Endothelial cell (in vitro differentiated cells): ENCODE data around the gene TFCP2L1. TPM values are rescaled to one million over a fixed set of nuclear protein-coding genes. Genes with fewer than 3 reads are reported as not detected.

Experiments used
- DNase-seq: peaks from one replicate; pipeline ENCODE4 v3.0.0; 2021; ENCODE audit warnings: low spot score
- H3K27ac Mint-ChIP-seq: one replicate; pipeline ENCODE4 v1.8.0; 2021; ENCODE audit warnings: mixed read lengths, inconsistent platforms; ENCODE audit not compliant: unreplicated experiment
- H3K27me3 Mint-ChIP-seq: one replicate; pipeline ENCODE4 v1.8.0; 2021; ENCODE audit warnings: mild to moderate bottlenecking, moderate library complexity, mixed read lengths, inconsistent platforms; ENCODE audit not compliant: unreplicated experiment
- H3K36me3 Mint-ChIP-seq: one replicate; pipeline ENCODE4 v1.8.0; 2021; ENCODE audit warnings: mild to moderate bottlenecking, low read depth, mixed read lengths, inconsistent platforms; ENCODE audit not compliant: unreplicated experiment
- H3K4me1 Mint-ChIP-seq: one replicate; pipeline ENCODE4 v1.8.0; 2021; ENCODE audit warnings: mild to moderate bottlenecking, mixed read lengths, inconsistent platforms; ENCODE audit not compliant: unreplicated experiment
- H3K4me3 Mint-ChIP-seq: one replicate; pipeline ENCODE4 v1.8.0; 2021; ENCODE audit warnings: mild to moderate bottlenecking, mixed read lengths, inconsistent platforms; ENCODE audit not compliant: unreplicated experiment
- H3K9me3 Mint-ChIP-seq: one replicate; pipeline ENCODE4 v1.8.0; 2021; ENCODE audit warnings: mixed read lengths, inconsistent platforms; ENCODE audit not compliant: unreplicated experiment
- total RNA-seq: library from RNA; stranded (reverse); fragmentation: NEBNext Ultra II Directional; extraction: Animal tissue kit (Norgen Biotek cat#: 25700); gene quantifications from one replicate; pipeline ENCODE4 v1.2.1, GENCODE V29; 2021; ENCODE audit not compliant: unreplicated experiment
- TF ChIP-seq, protein P1 (sequence below): fragments of 200-600 bp; sonication (generic); IDR thresholded peaks from one replicate; pipeline ENCODE4 v1.5.0; 2021; ENCODE audit warnings: antibody characterized with exemption; ENCODE audit not compliant: unreplicated experiment

TFCP2L1 gene
- total RNA-seq, 1 donor from 2014 or later, result 1.7 TPM

DNA sequence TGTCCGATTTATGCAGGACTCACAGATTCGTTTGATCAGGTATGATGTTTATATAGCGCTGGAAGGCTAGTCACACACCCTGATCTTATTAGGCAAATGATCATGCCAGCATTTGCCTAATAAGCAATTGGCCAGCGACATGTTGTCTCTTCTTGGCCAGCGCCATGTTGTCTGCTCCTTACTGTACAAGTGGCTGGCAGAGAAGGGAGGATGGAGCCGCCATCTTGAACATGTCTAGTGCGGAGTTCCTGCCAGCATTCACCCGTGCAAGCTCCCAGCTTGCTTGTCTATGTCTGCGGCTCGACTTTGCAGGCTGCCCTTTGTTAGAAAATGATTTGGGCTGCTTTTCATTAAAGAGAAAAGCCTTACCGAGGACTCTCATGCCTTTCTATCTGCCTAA, 106.3 kb downstream of the TFCP2L1 start:
- no peak for DNase-seq
- TF ChIP-seq, protein P1, sequence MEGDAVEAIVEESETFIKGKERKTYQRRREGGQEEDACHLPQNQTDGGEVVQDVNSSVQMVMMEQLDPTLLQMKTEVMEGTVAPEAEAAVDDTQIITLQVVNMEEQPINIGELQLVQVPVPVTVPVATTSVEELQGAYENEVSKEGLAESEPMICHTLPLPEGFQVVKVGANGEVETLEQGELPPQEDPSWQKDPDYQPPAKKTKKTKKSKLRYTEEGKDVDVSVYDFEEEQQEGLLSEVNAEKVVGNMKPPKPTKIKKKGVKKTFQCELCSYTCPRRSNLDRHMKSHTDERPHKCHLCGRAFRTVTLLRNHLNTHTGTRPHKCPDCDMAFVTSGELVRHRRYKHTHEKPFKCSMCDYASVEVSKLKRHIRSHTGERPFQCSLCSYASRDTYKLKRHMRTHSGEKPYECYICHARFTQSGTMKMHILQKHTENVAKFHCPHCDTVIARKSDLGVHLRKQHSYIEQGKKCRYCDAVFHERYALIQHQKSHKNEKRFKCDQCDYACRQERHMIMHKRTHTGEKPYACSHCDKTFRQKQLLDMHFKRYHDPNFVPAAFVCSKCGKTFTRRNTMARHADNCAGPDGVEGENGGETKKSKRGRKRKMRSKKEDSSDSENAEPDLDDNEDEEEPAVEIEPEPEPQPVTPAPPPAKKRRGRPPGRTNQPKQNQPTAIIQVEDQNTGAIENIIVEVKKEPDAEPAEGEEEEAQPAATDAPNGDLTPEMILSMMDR, result no peak
- Mint-ChIP-seq H3K9me3 (no peaks in the 10 kb centered on the region), H3K36me3 (no peaks in the 10 kb centered on the region), H3K27ac (no peak overlapping the region), H3K4me1 (no peaks in the 10 kb centered on the region), H3K4me3 (no peak overlapping the region), H3K27me3 (peaks cover 3% of the 10 kb centered on the region)

DNA sequence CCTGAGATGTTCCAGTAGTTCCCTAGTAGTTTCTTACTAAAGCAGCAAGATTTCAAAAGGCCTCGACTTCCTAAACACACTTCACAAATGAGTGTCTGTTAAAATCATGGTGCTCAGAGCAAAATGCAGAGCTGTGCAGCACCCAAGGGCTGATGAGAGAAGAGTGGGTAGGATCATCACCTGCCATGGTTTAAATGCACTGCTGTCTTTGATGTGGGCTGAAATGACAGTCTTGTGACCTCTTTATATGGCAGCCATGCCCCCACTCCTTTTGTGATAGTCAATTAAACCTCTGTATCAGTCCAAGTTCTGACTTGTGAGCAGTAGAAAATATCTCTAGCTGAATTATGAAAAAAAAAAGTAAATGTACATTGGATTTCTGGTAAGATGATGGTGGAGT, 107.1 kb downstream of the TFCP2L1 start:
- no peak overlapping the region for H3K27ac Mint-ChIP-seq
- H3K9me3 Mint-ChIP-seq, result no peaks in the 10 kb centered on the region
- TF ChIP-seq, protein P1, result no peak
- H3K4me1 Mint-ChIP-seq, result no peaks in the 10 kb centered on the region
- H3K4me3 Mint-ChIP-seq, result no peak overlapping the region
- no peaks in the 10 kb centered on the region for H3K36me3 Mint-ChIP-seq
- peaks cover 3% of the 10 kb centered on the region for H3K27me3 Mint-ChIP-seq
- DNase-seq, result no peak

DNA sequence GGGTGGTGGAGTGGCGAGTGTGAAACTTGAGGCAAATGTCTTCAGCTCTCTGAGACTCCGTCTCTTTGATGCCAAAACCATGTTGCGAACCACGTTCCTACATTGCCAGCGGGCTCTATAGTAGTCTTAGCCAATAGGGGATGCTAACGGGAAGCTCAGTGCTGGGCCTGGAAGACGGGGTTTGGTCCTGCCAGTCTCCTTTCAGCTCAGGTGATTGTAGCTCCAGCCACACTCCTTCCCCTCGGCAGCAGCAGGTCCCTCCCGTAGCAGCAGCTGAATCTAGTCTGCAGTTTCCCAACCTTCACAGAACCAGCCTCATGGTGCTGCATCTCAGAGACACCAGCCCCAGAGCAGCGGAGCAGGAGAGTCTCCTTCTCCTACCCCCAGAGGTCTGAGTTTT, 109.7 kb downstream of the TFCP2L1 start:
- Mint-ChIP-seq H3K4me3 (no peak overlapping the region), H3K27ac (no peak overlapping the region), H3K36me3 (peaks cover 5% of the 10 kb centered on the region), H3K4me1 (no peaks in the 10 kb centered on the region), H3K9me3 (peaks cover 11% of the 10 kb centered on the region), H3K27me3 (peaks cover 1% of the 10 kb centered on the region)
- TF ChIP-seq, protein P1, result no peak
- DNase-seq, result no peak

DNA sequence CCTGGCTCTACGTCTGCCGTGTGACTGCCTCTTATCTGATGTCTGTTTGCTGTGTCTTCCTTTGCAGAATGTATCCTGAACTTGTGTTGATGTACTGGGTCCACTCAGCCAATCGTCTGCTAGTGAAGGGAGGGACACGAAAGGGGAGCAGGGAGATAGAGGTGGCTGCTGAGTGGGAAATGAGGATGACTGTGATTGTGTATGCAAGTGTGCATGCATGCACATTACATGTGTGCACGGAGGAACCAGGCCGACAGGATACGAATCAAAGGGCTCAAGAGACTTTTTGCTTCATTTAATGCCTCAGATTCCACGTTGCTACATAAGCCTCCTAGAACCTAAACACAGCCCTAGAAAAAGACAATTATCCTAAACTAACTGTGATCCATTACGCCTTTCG, 111.2 kb downstream of the TFCP2L1 start:
- TF ChIP-seq, protein P1, result no peak

DNA sequence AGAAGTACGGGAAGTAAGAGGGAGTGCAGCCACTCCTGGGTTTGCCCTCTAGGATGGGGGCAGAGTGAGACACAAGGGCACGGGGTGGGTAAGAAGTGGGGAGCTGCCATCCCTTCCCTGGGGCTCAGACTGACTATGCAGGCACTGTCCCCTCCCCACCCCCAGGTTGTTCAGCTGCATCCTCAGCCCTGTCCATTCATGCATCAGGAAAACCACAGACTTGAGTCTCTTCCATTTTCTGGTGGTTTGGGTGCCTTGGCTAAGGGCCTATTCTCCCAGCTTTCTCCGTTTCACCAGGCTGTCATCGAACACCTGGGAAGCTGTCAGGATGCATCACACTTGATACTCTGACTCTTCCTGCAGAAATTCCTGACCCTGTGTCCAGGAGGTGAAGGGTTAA, 111.9 kb downstream of the TFCP2L1 start:
- DNase-seq, result no peak
- H3K4me1 Mint-ChIP-seq, result no peaks in the 10 kb centered on the region

More for the DNA sequence above, 111.2 kb downstream of the TFCP2L1 start:
- no peaks in the 10 kb centered on the region for H3K4me1 Mint-ChIP-seq
- no peak overlapping the region for H3K27ac Mint-ChIP-seq
- no peak overlapping the region for H3K4me3 Mint-ChIP-seq
- peaks cover 5% of the 10 kb centered on the region for H3K36me3 Mint-ChIP-seq
- H3K27me3 Mint-ChIP-seq, result no peaks in the 10 kb centered on the region
- DNase-seq, result no peak
- H3K9me3 Mint-ChIP-seq, result peaks cover 11% of the 10 kb centered on the region

More for the DNA sequence above, 111.9 kb downstream of the TFCP2L1 start:
- Mint-ChIP-seq H3K4me3 (no peak overlapping the region), H3K27me3 (no peaks in the 10 kb centered on the region), H3K27ac (no peak overlapping the region), H3K36me3 (peaks cover 5% of the 10 kb centered on the region), H3K9me3 (peaks cover 11% of the 10 kb centered on the region)
- TF ChIP-seq, protein P1, result no peak
